Kidney (tissue), 14 donors: ENCODE measurements around the gene CPT1A. TPM values are rescaled to one million over a fixed set of nuclear protein-coding genes. Genes with fewer than 3 reads are reported as not detected.

ENCODE experiments used
- DNase-seq, 5 donors: peaks; one replicate each; pipeline ENCODE4 v3.0.0-alpha.2; 2013 to 2020
- FAIRE-seq: peaks from 2 replicates; lab custom pipeline; 2012; peaks lifted over from hg19 to GRCh38; lab: Jason Lieb, UNC
- H3K27ac ChIP-seq, 2 donors: one replicate each; pipeline ENCODE4 v1.7.0; 2013; ENCODE audit warnings: low read depth in 2 of 2, low read length in 2 of 2, inconsistent platforms in 1 of 2
- H3K27me3 ChIP-seq: one replicate; pipeline ENCODE4 v1.7.1; 2013; ENCODE audit warnings: low read length, inconsistent platforms; ENCODE audit not compliant: control insufficient read depth, insufficient read depth
- H3K36me3 ChIP-seq, 3 donors: one replicate each; pipeline versions ENCODE4 v1.7.0 to v1.7.1; 2013; ENCODE audit warnings: low read length in 3 of 3, control low read depth in 1 of 3, inconsistent platforms in 1 of 3; ENCODE audit not compliant: insufficient read depth in 3 of 3, control insufficient read depth in 2 of 3
- H3K4me1 ChIP-seq, 3 donors: one replicate each; pipeline versions ENCODE4 v1.7.0 to v1.7.1; 2013; ENCODE audit warnings: low read length in 3 of 3, inconsistent platforms in 1 of 3, low read depth in 1 of 3; ENCODE audit not compliant: control insufficient read depth in 2 of 3, insufficient read depth in 2 of 3
- H3K4me3 ChIP-seq, 3 donors: one replicate each; pipeline versions ENCODE4 v1.7.0 to v1.8.1; 2013; ENCODE audit warnings: low read length in 3 of 3, control low read depth in 1 of 3, inconsistent platforms in 1 of 3
- H3K9ac ChIP-seq, 3 donors: one replicate each; pipeline versions ENCODE4 v1.7.0 to v1.7.1; 2013; ENCODE audit warnings: low read length in 3 of 3, control low read depth in 1 of 3, inconsistent platforms in 1 of 3
- H3K9me3 ChIP-seq, 3 donors: one replicate each; pipeline versions ENCODE4 v1.7.0 to v1.7.1; 2013; ENCODE audit warnings: low read length in 3 of 3, control low read depth in 1 of 3, inconsistent platforms in 1 of 3; ENCODE audit not compliant: control insufficient read depth in 2 of 3, insufficient read depth in 1 of 3
- CTCF ChIP-seq: IDR thresholded peaks from 3 replicates; pipeline ENCODE4 v1.5.1; 2012; ENCODE audit warnings: mild to moderate bottlenecking, moderate library complexity, borderline replicate concordance; ENCODE audit not compliant: insufficient read depth; ENCODE audit errors: extremely low read depth
- intact Hi-C: fragments of 100-400 bp; cut with DNase I; formaldehyde crosslinking; loops from one replicate; pipeline ENCODE4 v1.11.1; 2022
- polyA plus RNA-seq: library from polyadenylated mRNA; stranded (reverse); fragments of 350-450 nt; fragmentation: Illumina TruSeq; extraction: RNeasy Lipid Tissue Mini Kit (QIAGEN cat#74804); gene quantifications from one replicate; pipeline ENCODE4 v1.2.3, GENCODE V29; 2014; ENCODE audit warnings: low read depth, low replicate concordance; ENCODE audit not compliant: insufficient read depth
- total RNA-seq: library from RNA; stranded (reverse); fragmentation: NEBNext Ultra II Directional; extraction: Animal tissue kit (Norgen Biotek cat#: 25700); gene quantifications from one replicate; pipeline ENCODE4 v1.2.1, GENCODE V29; 2021
- donor health status: control.
- donor health status: control.
- donor health status: control.
- donor health status: control.
- donor health status: control.
- donor health status: DM: yes; HTN: yes; CAD: no.
- donor health status: Normal renal cell carcinoma (clear cell type).

Gene CPT1A
- total and polyA plus RNA-seq, 2 donors from 2014 or later, result 51.3 to 61.5 TPM

DNA sequence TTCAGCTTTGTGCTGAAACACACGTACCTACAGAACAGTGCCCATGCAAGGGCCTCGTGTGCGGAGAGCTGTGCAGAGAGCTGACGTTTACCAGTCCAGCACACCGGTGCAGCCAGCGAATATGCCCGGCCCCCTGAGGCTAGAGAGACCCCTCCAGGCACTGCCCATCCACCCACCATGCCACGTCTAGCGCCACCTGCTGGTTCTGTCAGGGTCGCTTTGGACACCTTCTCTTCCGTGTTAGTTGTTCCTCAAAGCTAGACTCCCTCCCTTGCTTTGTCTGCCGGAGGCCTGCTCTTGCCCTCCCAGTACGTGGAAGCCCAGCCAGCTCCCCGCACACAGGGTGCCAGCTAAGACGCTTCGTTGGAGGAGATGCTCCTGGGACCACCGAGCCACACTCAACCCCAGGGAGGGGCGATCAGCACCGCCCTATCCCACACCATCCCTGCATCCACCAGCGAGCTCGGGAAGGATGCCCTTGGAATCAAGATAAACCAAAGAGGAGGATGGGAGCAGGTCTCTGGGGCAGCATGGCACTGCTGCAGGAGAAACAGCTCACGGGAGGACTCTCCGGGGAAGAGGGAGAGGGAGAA lies 43.4 kb downstream of the CPT1A start:
- DNase-seq (peak in 4 of 5 donors; percentile 29 to 57 (median 52)), FAIRE-seq (no peak)
- intact Hi-C loops, result no loop called here
- H3K36me3 ChIP-seq, result peaks cover 2 to 68% (median 24%) of the 10 kb centered on the region in 3 donors
- H3K4me1 ChIP-seq, result no peaks in the 10 kb centered on the region
- no peaks in the 10 kb centered on the region for H3K27me3 ChIP-seq
- H3K4me3 ChIP-seq, result no peak overlapping the region
- H3K27ac ChIP-seq, result no peak overlapping the region
- no peaks in the 10 kb centered on the region for H3K9me3 ChIP-seq
- no peak overlapping the region for H3K9ac ChIP-seq
- TF ChIP-seq CTCF, result peak; percentile 49

DNA sequence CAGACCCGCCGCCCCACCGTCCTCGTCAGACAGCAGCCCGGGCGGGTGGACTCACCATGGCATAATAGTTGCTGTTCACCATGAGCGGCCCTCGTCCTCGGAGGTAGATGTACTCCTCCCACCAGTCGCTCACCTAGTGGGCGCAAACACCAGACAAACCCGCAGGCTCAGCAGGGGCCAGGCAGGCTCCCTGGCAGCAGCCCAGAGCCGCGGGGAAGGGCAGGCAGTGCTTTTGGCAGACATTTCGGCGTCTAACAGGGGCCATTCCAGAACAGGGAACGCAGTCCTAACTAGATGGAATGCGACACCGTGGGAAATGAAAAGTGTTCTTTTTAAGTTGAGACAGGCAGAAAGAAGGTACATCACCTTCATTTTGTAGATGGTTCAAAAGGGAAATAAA lies 44.9 kb downstream of the CPT1A start:
- no peaks in the 10 kb centered on the region for H3K27me3 ChIP-seq
- H3K4me1 ChIP-seq, result no peaks in the 10 kb centered on the region
- H3K9me3 ChIP-seq, result no peaks in the 10 kb centered on the region
- H3K9ac ChIP-seq, result no peak overlapping the region
- intact Hi-C loops, result no loop called here
- no peak overlapping the region for H3K27ac ChIP-seq
- peak in 1 of 5 donors; percentile 16 for DNase-seq
- FAIRE-seq, result no peak
- no peak for TF ChIP-seq CTCF
- H3K36me3 ChIP-seq, result peaks cover 2 to 67% (median 27%) of the 10 kb centered on the region in 3 donors
- H3K4me3 ChIP-seq, result no peak overlapping the region

GRCh38 chr11:68792400-68792966 lies 49.2 kb downstream of the CPT1A start:
- Histone ChIP-seq H3K36me3 (peaks cover 3 to 50% (median 8%) of the 10 kb centered on the region in 3 donors), H3K27ac (no peak overlapping the region), H3K9ac (no peak overlapping the region), H3K4me3 (no peak overlapping the region), H3K27me3 (no peaks in the 10 kb centered on the region), H3K4me1 (no peaks in the 10 kb centered on the region), H3K9me3 (no peaks in the 10 kb centered on the region)
- intact Hi-C loops, result no loop called here
- DNase-seq, result no peak
- FAIRE-seq, result no peak
- TF ChIP-seq CTCF, result no peak
